ENCODE results near the gene ACADSB.
A peak's percentile ranks its signal among the peaks of the same experiment; 100 is the strongest.

ACADSB gene

GRCh38 chr10:123008355-123009104 is at the start of gene ACADSB, which contains the start of gene IKZF5:
Gene ACADSB, plus strand, starts transcription at chr10:123009006. Its CDS starts 24 bp downstream, at chr10:123009030.
Gene IKZF5, minus strand, starts transcription at chr10:123008795. Its CDS starts 10,170 bp downstream, at chr10:122998625.
- peak; percentile 88 to 92 for DNase-seq (ENCODE audit: low read depth in 1 of 2, low spot score in 1 of 2)

- DNase-seq (ENCODE audit: low read depth in 1 of 2, low spot score in 1 of 2), result no peak
Measured at GRCh38 chr10:122962405-122962804, 46.4 kb upstream of the ACADSB start.

DNA sequence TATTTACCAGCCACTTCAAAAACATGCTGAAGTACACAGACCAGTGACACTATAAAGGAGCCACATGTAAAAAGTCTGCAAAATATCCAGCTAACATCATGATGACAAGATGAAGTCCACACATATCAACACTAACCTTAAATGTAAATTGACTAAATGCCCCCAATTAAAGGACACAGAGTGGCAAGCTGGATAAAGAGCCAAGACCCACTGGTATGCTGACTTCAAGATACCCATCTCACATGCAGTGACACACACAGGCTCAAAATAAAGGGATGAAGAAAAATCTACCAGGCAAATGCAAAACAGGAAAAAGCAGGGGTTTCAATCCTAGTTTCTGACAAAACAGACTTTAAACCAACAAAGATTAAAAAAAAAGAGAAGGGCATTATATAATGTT is 41.9 kb upstream of the ACADSB start:
- DNase-seq (ENCODE audit: low read depth in 1 of 2, low spot score in 1 of 2), result no peak

- no peak for DNase-seq (ENCODE audit: low read depth in 1 of 2, low spot score in 1 of 2)
Measured at GRCh38 chr10:122968698-122969097, 40.1 kb upstream of the ACADSB start.

DNA sequence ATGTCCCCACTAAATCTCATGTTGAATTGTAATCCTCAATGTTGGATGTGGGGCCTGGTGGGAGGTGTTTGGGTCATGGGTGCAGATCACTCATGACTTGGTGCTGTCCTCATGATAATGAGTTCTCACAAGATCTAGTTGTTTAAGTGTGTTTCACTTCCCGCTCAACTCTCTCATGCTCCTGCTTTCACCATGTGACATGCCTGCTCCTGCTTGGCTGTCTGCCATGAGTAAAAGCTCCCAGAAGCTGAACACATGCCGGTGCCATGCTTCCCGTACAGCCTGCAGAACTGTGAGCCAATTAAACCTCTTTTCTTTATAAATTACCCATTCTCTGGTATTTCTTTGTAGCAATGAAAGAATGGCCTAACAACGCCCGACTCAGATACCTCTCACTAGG is 34.8 kb upstream of the ACADSB start:
- DNase-seq (ENCODE audit: low read depth in 1 of 2, low spot score in 1 of 2), result no peak

DNA sequence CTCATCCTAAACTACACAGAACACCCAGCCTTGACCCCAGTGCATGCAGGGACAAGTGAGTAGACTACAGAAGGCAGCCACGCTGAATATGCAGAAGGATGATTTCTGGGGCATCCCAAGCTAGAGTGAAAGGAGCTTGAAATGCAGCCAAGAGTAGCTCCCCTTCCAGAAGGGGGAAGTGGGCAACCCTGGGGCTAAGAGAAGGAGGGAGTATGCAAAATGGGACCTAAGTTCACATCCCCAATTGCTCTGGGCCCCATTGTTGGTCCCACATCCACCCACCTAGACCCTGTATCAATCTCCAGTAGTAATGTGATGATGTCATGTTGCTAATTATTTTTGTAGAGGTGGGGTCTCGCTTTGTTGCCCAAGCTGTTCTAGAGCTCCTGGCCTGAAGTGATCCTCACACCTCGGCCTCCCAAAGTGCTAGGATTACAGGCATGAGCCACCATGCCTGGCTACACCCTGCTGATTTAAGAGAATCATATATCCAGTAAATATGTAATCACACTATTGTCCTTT is 34.2 kb upstream of the ACADSB start:
- no peak for DNase-seq (ENCODE audit: low read depth in 1 of 2, low spot score in 1 of 2)

DNA sequence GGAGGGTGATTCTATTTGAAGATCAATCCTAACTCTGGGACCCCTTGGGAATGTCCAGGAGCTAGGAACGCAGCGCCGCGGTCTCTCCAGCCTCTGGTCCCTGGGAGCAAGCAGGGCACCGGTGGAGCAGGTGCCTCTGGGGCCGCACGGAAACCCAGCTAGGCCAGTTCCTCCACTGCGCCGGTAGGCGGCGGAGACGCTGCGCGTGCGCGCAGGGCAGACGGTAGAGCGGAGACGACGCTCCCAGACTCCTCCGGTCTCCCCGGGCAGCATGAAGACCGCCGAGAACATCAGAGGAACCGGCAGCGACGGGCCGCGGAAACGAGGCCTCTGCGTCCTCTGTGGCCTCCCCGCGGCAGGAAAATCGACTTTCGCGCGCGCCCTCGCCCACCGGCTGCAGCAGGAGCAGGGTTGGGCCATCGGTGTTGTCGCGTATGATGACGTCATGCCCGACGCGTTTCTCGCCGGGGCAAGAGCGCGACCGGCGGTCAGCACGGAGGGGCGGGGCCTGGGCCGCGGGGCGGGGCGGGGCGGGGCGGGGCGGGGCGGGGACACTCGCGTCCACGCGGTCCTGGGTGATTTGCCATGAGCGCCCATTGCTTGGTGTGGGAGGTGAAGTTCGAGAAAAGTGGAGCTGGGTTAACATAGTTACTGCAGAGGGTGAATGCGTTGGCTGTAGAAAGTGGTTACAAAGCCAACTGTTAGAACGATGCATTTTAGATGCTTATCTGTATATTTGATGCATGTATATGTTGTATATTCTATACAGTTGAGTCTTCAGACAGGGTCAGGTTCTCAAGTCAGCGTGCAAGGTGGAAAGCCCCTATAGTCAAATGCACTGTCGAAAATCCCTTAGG is 28.4 kb upstream of the ACADSB start, which contains the start of gene PSTK:
PSTK (plus strand) TSS at position 193 of the 857 bp plus-strand sequence; CDS start at position 272, 79 bp downstream.
- peak; percentile 65 to 82 for DNase-seq (ENCODE audit: low read depth in 1 of 2, low spot score in 1 of 2)

DNA sequence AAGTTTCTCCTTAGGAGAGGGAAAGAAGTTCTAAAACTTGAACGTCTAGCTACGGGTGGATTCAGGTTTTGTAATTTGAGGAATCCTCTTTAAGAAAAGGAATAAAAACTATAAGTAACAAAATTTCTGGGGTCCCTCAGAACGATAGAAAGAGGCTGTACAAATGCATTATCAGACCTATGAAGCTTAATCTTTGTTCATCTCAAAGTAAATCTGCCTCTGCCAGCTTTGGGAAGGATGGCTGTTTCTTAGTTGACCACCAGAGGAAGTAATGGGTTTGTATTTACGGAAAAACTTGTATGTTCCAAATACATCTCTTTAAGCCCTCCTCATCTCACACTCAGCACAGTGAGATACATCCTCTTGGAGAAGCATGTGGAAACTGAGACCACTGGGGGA is 27.7 kb upstream of the ACADSB start:
- no peak for DNase-seq (ENCODE audit: low read depth in 1 of 2, low spot score in 1 of 2)

DNA sequence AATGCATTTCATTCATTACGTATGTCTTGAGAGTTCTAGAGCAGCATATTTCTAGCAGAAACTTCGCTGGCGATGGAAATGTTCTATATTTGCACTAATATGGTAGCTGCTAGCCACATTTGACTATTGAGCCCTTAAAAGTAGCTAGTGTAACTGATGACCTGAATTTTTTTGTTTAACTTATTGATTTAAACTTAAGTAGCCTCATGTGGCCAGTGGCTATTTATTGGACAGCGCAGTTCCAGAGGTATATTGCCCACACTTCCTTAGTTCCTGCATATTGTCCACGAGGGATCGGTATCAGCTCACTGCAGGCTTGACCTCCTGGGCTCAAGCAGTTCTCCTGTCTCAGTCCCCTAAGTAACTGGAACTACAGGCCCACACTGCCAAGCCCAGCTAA is 24.9 kb upstream of the ACADSB start:
- no peak for DNase-seq (ENCODE audit: low read depth in 1 of 2, low spot score in 1 of 2)

DNA sequence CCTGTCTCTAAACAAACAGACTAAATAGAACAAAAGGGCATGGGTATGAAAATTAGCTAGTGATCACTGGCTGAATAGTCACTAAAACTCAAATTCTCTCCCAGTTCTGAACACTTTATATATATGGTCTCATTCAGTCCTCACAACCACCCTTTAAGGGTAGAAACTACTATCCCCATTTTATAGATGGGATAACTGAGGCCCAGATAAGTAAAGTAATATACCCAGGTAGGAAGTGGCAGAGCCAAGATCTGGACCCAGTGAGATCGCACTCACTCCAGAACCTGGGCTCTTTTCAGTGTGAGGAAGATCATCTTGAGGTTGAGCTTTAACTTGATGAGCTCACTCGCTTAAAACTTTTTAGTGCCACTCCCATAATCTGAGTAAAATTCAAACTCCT is 24.1 kb upstream of the ACADSB start:
- DNase-seq (ENCODE audit: low read depth in 1 of 2, low spot score in 1 of 2), result no peak

DNA sequence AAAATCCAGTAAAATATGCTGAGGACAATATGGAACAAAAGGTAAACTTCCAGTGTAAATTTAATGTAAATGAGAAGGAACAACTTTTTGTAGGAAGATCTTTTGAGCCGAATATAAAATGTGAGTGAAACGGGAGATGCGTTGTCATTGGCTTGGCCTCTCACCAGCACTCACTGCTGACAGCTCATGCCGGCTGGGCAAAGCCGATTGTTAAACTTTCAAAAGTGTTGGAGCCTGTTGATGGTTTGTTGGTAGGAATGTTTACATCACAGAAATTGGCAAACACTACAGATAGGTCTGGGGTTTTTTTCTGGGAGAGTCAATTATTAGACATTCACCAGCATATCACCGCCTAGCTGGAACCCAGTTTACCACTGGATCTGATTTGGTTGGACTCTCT is 22.5 kb upstream of the ACADSB start:
- no peak for DNase-seq (ENCODE audit: low read depth in 1 of 2, low spot score in 1 of 2)

DNA sequence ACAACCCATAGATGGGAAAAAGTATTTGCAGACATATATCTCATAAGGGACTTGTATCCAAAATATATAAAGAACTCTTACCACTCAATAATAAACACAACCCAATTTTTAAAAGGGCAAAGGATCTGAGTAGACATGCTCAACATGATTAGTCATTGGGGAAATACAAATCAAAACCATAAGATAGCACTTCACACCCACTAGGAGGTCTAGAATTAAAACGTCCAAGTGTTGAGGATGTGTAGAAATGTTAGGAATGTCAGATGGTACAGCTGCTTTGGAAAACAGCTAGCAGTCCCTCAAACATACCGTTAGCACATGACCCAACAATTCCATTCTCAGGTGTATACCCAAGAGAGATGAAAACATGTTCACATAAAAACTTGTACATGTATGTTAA is 20.3 kb upstream of the ACADSB start:
- no peak for DNase-seq (ENCODE audit: low read depth in 1 of 2, low spot score in 1 of 2)

GRCh38 chr10:122990278-122990677 is 18.5 kb upstream of the ACADSB start:
- DNase-seq (ENCODE audit: low read depth in 1 of 2, low spot score in 1 of 2), result no peak

- no peak for DNase-seq (ENCODE audit: low read depth in 1 of 2, low spot score in 1 of 2)
Measured at GRCh38 chr10:122992031-122992585, 16.7 kb upstream of the ACADSB start.

GRCh38 chr10:122993797-122994336 is 14.9 kb upstream of the ACADSB start:
- no peak for DNase-seq (ENCODE audit: low read depth in 1 of 2, low spot score in 1 of 2)

- no peak for DNase-seq (ENCODE audit: low read depth in 1 of 2, low spot score in 1 of 2)
Measured at GRCh38 chr10:122995936-122996335, 12.9 kb upstream of the ACADSB start.

DNA sequence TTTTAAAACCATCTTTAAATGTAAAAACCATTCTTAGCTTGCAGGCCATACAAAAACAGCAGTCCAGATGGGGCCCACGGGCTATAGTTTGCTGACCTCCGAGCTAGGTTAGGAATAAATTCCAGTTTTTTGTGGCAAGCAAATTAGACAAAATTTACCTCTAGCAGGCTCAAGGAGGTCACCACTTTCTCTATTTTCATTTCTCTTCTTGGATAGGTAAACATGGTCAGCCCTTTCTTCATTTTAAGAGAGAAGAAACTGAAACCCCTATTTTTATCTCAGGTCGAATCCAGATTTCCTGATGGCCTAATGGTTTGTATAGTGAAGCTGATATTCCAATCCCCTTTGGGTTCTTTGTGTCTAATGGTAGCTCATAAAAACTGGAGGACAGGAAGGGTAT is 10.9 kb upstream of the ACADSB start:
- DNase-seq (ENCODE audit: low read depth in 1 of 2, low spot score in 1 of 2), result no peak

DNA sequence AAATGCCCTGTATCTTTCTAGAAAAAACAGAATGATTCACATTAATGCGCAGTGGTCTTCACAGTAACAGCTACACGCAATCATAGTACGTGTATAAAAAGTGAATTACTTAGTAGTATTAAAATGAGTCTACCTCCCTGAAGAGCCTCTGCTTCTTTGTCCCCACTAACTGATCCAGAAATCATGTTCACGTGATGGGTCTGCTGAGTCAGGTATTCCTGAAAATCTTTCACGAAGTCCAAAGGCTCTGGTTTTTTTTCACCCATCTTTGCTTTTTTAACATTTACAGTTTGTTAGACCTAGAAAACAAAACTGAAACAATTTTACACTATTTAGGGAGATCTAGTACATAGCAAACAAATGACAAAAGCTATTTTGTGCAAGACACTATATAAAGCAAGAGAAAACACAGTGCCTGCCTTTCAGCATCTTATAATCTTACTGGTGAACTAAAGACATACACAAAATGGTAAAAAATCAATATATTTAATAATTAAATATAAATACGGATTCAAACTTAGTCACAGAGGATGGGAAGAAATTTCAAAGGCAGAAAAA is 10.4 kb upstream of the ACADSB start:
- DNase-seq (ENCODE audit: low read depth in 1 of 2, low spot score in 1 of 2), result no peak

DNA sequence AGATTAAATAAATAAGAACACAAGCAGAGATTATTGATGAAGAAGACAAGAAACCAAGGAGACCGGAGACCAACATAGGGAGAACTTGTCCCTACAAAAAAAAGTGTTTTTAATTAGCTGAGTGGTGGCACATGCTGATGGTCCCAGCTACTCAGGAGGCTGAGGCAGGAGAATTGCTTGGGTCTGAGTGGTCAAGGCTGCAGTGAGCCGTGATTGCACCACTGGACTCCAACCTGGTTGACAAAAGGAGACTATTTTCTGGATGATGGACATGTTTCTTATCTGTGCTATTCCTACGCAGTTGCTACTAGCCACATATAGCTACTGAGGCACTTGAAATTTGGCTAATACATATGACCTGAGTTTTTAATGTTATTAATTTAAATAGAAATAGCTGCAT is 9.9 kb upstream of the ACADSB start:
- DNase-seq (ENCODE audit: low read depth in 1 of 2, low spot score in 1 of 2), result no peak

DNA sequence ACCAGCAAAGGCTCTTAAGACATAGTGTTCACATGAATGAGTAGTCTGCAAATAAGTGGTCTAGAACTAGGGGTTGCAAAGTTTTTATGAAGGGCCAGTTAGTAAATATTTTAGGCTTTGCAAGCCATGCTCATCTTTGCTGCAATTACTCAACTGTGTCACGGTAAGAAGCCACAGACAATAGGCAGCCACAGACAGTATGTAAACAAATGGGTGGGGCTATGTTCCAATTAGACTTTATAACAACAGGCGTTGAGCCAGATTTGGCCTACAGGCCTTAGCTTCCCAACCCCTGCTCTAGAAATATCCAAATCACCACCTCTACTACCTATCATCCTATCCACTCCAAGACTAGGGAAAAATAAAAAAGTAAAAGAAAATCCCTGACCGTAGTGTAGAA is 9.5 kb upstream of the ACADSB start:
- DNase-seq (ENCODE audit: low read depth in 1 of 2, low spot score in 1 of 2), result no peak

DNA sequence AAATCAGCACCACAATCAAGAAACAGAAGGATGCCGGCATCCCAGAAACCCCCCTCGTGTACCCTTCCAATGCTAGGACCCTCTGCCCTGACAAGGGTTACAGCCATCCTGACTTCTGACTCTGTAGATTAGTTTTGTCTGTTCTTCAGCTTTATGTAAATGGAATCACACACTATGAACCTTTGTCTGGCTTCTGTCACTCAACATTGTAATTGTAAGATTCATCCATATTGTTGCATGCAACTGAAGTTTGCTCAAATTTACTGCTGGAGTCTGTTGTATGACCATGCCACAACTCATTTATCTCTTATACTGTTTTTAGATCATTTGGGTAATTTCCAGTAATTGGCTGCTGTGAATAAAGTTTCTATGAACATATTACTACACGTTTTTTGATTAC is 8.7 kb upstream of the ACADSB start:
- DNase-seq (ENCODE audit: low read depth in 1 of 2, low spot score in 1 of 2), result no peak

Data from activated T-helper 1 cell treated with anti-CD3 and anti-CD28 coated beads, Interleukin-2, amount 50 U/mL, for 16 hours (primary cell).